ENCODE measurements around the gene CHRNB4.

The CHRNB4 gene

GRCh38 chr15:78682004-78682651 is 41.1 kb upstream of the CHRNB4 start:
- no peaks in the 10 kb centered on the region for H3K9me3 ChIP-seq (ENCODE audit: control insufficient read depth, insufficient read depth, low read length)
- H3K4me1 ChIP-seq (ENCODE audit: control insufficient read depth, low read length): no peaks in the 10 kb centered on the region
- H3K4me2 ChIP-seq (ENCODE audit: low read length): no peak overlapping the region
- H4K20me1 ChIP-seq (ENCODE audit: control insufficient read depth, insufficient read depth, low read depth, low read length): no peaks in the 10 kb centered on the region
- TF ChIP-seq EZH2phosphoT487 (IDR thresholded peaks at IDR 0.05; ENCODE audit: borderline replicate concordance, low read length): no peak
- TF ChIP-seq, protein P1, sequence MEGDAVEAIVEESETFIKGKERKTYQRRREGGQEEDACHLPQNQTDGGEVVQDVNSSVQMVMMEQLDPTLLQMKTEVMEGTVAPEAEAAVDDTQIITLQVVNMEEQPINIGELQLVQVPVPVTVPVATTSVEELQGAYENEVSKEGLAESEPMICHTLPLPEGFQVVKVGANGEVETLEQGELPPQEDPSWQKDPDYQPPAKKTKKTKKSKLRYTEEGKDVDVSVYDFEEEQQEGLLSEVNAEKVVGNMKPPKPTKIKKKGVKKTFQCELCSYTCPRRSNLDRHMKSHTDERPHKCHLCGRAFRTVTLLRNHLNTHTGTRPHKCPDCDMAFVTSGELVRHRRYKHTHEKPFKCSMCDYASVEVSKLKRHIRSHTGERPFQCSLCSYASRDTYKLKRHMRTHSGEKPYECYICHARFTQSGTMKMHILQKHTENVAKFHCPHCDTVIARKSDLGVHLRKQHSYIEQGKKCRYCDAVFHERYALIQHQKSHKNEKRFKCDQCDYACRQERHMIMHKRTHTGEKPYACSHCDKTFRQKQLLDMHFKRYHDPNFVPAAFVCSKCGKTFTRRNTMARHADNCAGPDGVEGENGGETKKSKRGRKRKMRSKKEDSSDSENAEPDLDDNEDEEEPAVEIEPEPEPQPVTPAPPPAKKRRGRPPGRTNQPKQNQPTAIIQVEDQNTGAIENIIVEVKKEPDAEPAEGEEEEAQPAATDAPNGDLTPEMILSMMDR (IDR thresholded peaks at IDR 0.05; ENCODE audit: low read depth, low read length, poor library complexity, severe bottlenecking): no peak
- H3K79me2 ChIP-seq (ENCODE audit: control insufficient read depth, low read length): no peaks in the 10 kb centered on the region
- H3F3A ChIP-seq (ENCODE audit: control insufficient read depth, insufficient read depth): no peaks in the 10 kb centered on the region
- H3K4me3 ChIP-seq (ENCODE audit: low read length): no peak overlapping the region
- no peaks in the 10 kb centered on the region for H3K36me3 ChIP-seq (ENCODE audit: control insufficient read depth, low read length)
- H3K27ac ChIP-seq (ENCODE audit: low read depth, low read length): no peak overlapping the region
- H3K9me2 ChIP-seq (replicated peaks; ENCODE audit: control insufficient read depth, low read length): no peaks in the 10 kb centered on the region
- H3K27me3 ChIP-seq (ENCODE audit: control insufficient read depth, low read length): peaks cover 4% of the 10 kb centered on the region

DNA sequence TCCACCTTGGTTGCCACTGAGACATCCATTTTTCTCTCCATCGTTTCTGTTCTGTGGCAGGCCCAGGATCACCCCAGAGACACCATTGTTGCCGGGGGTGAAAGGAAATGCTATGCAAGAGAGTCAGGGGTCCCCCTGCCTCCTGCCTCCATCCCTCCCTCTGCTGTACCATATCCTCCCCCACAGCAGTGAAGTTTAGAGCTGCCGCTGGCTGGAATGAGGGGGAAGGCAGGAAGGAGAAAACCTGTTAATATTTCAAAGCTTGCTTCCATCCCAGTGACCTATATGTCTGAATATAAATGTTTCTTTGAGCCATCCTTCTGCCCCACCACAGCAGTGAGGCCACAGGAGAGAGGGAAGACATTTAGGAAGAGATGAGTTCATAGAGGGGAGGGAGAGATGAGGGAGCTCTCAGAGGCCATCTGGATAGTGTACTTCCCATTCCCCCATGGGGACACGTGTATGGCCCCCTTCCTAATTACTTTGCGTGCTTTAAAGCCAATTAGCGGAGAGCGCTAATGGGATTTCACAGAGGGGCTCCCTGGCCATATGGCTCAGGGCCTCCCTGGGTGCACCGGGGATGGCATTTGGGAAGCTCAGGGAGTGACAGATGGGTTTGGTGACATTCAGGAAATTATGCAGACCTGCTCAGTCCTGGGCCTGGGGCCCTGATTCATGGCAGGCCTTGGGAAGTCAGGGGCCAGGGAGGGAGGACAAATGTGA is 40.4 kb upstream of the CHRNB4 start:
- H3K27ac ChIP-seq (ENCODE audit: low read depth, low read length): no peak overlapping the region
- H3K4me2 ChIP-seq (ENCODE audit: low read length): no peak overlapping the region
- no peak for TF ChIP-seq EZH2phosphoT487 (IDR thresholded peaks at IDR 0.05; ENCODE audit: borderline replicate concordance, low read length)
- TF ChIP-seq, protein P1 (IDR thresholded peaks at IDR 0.05; ENCODE audit: low read depth, low read length, poor library complexity, severe bottlenecking): no peak
- no peaks in the 10 kb centered on the region for H3F3A ChIP-seq (ENCODE audit: control insufficient read depth, insufficient read depth)
- H3K4me1 ChIP-seq (ENCODE audit: control insufficient read depth, low read length): no peaks in the 10 kb centered on the region
- H4K20me1 ChIP-seq (ENCODE audit: control insufficient read depth, insufficient read depth, low read depth, low read length): no peaks in the 10 kb centered on the region
- H3K27me3 ChIP-seq (ENCODE audit: control insufficient read depth, low read length): no peaks in the 10 kb centered on the region; the same call in 1 of the 2 replicates
- no peaks in the 10 kb centered on the region for H3K9me2 ChIP-seq (replicated peaks; ENCODE audit: control insufficient read depth, low read length)
- H3K9me3 ChIP-seq (ENCODE audit: control insufficient read depth, insufficient read depth, low read length): no peaks in the 10 kb centered on the region
- H3K79me2 ChIP-seq (ENCODE audit: control insufficient read depth, low read length): no peaks in the 10 kb centered on the region
- no peak overlapping the region for H3K4me3 ChIP-seq (ENCODE audit: low read length)
- no peaks in the 10 kb centered on the region for H3K36me3 ChIP-seq (ENCODE audit: control insufficient read depth, low read length)

DNA sequence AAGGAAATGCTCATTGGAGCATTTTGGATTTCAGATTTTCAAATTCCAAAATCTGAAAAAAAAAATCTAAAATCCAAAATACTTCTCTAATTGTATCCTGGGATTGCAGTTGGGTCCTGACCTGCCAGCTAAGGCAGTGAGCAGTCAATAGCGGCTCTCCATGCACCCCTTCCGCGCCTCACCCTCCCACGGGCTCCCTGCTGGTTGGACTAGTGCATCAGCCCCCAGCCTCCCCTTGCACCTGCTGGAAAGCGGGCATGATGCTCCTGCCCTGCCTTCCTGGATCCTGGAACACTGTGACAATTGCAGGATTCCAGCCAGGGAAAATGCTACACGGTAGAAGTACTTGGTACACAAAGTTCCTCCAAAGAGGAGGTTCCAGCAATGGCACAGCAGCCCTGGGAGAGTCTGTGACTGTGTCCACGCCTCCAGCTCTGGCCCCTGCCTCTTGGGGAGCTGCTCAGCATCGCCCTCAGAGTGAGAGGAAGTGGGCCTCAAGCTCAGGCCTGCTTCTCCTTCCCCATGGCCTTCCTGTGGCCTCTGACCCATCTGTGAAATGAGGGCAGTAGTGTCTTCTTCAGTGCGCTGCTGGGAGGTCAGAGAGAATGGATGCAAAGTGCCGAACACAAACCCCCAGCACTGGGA is 39.5 kb upstream of the CHRNB4 start:
- Histone ChIP-seq H3K4me3 (ENCODE audit: low read length) (no peak overlapping the region), H3K9me2 (replicated peaks; ENCODE audit: control insufficient read depth, low read length) (no peaks in the 10 kb centered on the region), H3K27me3 (ENCODE audit: control insufficient read depth, low read length) (no peaks in the 10 kb centered on the region), H3K4me2 (ENCODE audit: low read length) (no peak overlapping the region), H3K9me3 (ENCODE audit: control insufficient read depth, insufficient read depth, low read length) (no peaks in the 10 kb centered on the region), H4K20me1 (ENCODE audit: control insufficient read depth, insufficient read depth, low read depth, low read length) (no peaks in the 10 kb centered on the region), H3K4me1 (ENCODE audit: control insufficient read depth, low read length) (no peaks in the 10 kb centered on the region), H3F3A (ENCODE audit: control insufficient read depth, insufficient read depth) (no peaks in the 10 kb centered on the region), H3K27ac (ENCODE audit: low read depth, low read length) (no peak overlapping the region), H3K36me3 (ENCODE audit: control insufficient read depth, low read length) (no peaks in the 10 kb centered on the region), H3K79me2 (ENCODE audit: control insufficient read depth, low read length) (no peaks in the 10 kb centered on the region)
- TF ChIP-seq EZH2phosphoT487 (IDR thresholded peaks at IDR 0.05; ENCODE audit: borderline replicate concordance, low read length): no peak
- TF ChIP-seq, protein P1 (IDR thresholded peaks at IDR 0.05; ENCODE audit: low read depth, low read length, poor library complexity, severe bottlenecking): no peak
